Nephron progenitor cell (in vitro differentiated cells): ENCODE measurements around the gene TIMP3.

Source experiments
- DNase-seq: peaks from one replicate; pipeline ENCODE4 v3.0.0; 2021
- H3K27ac Mint-ChIP-seq: 2 replicates; pipeline ENCODE4 v1.8.0; 2021; ENCODE audit warnings: mild to moderate bottlenecking, moderate library complexity, mixed read lengths
- H3K27me3 Mint-ChIP-seq: 2 replicates; pipeline ENCODE4 v1.8.0; 2021; ENCODE audit warnings: mild to moderate bottlenecking, low read depth, mixed read lengths; ENCODE audit not compliant: poor library complexity
- H3K36me3 Mint-ChIP-seq: 2 replicates; pipeline ENCODE4 v1.8.0; 2021; ENCODE audit warnings: low read depth, mixed read lengths
- H3K4me1 Mint-ChIP-seq: 2 replicates; pipeline ENCODE4 v1.8.0; 2021; ENCODE audit warnings: mixed read lengths
- H3K4me3 Mint-ChIP-seq: 2 replicates; pipeline ENCODE4 v1.8.0; 2021; ENCODE audit warnings: mild to moderate bottlenecking, moderate library complexity, mixed read lengths
- H3K9me3 Mint-ChIP-seq: 2 replicates; pipeline ENCODE4 v1.8.0; 2021; ENCODE audit warnings: mild to moderate bottlenecking, moderate library complexity, mixed read lengths
- TF ChIP-seq, protein P1 (sequence below): fragments of 200-600 bp; sonication (generic); IDR thresholded peaks from 2 replicates; pipeline ENCODE4 v1.5.0; 2021; ENCODE audit warnings: antibody characterized with exemption

The TIMP3 gene

DNA sequence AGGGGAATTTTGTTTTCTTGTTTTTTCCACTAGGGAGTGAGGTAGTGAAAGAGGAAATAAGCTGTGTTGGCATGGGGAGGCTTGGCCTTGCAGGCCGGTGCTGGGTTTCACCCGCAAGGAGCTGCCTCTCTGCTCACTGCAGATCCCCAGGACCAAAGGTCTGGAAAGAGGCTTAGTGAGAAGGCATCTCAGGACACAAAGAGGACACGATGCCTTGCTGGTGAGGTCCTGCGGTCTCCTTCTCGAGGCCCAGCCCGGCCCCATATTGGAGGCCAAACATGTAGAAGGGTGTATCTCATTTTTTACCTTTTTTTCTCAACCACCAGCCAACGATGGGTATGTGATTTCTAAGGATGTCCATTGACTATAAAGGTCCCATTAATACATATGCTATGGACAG, 17.6 kb downstream of the TIMP3 start:
- DNase-seq = no peak
- peak overlapping the region; percentile 50 for H3K27ac Mint-ChIP-seq
- H3K4me1 Mint-ChIP-seq = peaks cover 30% of the 10 kb centered on the region
- no peaks in the 10 kb centered on the region for H3K36me3 Mint-ChIP-seq
- no peak overlapping the region for H3K4me3 Mint-ChIP-seq
- H3K27me3 Mint-ChIP-seq = peaks cover 9% of the 10 kb centered on the region
- TF ChIP-seq, protein P1, sequence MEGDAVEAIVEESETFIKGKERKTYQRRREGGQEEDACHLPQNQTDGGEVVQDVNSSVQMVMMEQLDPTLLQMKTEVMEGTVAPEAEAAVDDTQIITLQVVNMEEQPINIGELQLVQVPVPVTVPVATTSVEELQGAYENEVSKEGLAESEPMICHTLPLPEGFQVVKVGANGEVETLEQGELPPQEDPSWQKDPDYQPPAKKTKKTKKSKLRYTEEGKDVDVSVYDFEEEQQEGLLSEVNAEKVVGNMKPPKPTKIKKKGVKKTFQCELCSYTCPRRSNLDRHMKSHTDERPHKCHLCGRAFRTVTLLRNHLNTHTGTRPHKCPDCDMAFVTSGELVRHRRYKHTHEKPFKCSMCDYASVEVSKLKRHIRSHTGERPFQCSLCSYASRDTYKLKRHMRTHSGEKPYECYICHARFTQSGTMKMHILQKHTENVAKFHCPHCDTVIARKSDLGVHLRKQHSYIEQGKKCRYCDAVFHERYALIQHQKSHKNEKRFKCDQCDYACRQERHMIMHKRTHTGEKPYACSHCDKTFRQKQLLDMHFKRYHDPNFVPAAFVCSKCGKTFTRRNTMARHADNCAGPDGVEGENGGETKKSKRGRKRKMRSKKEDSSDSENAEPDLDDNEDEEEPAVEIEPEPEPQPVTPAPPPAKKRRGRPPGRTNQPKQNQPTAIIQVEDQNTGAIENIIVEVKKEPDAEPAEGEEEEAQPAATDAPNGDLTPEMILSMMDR = no peak
- no peaks in the 10 kb centered on the region for H3K9me3 Mint-ChIP-seq

- Mint-ChIP-seq H3K27me3 (peaks cover 9% of the 10 kb centered on the region), H3K4me1 (peaks cover 42% of the 10 kb centered on the region)
Observed at GRCh38 chr22:32820131-32821119, 18.9 kb downstream of the TIMP3 start.

DNA sequence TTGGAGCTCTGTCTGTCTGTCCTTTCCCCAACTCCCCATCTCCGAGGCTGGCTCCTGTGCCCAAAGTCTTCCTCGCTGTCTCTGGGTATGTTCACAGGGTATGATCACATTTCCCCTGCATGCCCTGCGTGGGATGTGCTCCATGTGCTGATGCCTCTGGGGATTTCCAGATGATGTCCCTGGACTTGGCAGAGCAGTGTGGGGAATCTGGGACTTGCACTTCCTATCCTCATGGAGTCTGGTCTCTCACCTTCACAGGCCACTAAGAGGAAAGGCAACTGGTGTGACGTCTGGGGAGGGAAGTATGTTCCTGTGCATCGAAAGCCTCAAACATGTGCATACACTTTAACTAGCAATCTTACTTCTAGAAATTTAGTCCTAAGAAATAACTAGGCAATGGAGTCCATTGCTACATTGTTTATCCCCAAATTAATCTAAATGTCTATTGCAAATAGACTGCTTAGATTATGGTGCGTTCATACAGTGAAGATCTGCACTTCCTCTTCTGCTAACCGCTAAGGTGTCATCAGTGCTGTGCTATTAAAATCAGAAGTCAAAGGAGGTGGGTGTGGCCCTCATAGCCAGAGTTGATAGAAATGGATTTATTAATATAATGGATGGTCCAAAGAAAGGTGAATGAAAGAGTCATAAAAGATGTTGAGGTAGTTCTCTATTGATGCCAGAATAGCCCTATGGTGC, 20.8 kb downstream of the TIMP3 start:
- Mint-ChIP-seq H3K4me3 (no peak overlapping the region), H3K27ac (no peak overlapping the region), H3K36me3 (no peaks in the 10 kb centered on the region), H3K27me3 (peaks cover 9% of the 10 kb centered on the region), H3K4me1 (peaks cover 52% of the 10 kb centered on the region), H3K9me3 (no peaks in the 10 kb centered on the region)
- TF ChIP-seq, protein P1 = no peak
- DNase-seq = no peak

More at GRCh38 chr22:32820131-32821119, 18.9 kb downstream of the TIMP3 start:
- H3K27ac Mint-ChIP-seq = no peak overlapping the region
- H3K36me3 Mint-ChIP-seq = no peaks in the 10 kb centered on the region
- TF ChIP-seq, protein P1 = no peak
- H3K9me3 Mint-ChIP-seq = no peaks in the 10 kb centered on the region
- no peak overlapping the region for H3K4me3 Mint-ChIP-seq
- no peak for DNase-seq

- Mint-ChIP-seq H3K4me1 (peaks cover 56% of the 10 kb centered on the region), H3K4me3 (no peak overlapping the region), H3K27me3 (peaks cover 9% of the 10 kb centered on the region), H3K27ac (no peak overlapping the region), H3K9me3 (no peaks in the 10 kb centered on the region), H3K36me3 (no peaks in the 10 kb centered on the region)
- TF ChIP-seq, protein P1 = peak; percentile 54
- peak; percentile 54 for DNase-seq
Observed at GRCh38 chr22:32823024-32823730, 21.7 kb downstream of the TIMP3 start.

GRCh38 chr22:32824531-32825312, 23.2 kb downstream of the TIMP3 start:
- H3K27me3 Mint-ChIP-seq = peaks cover 6% of the 10 kb centered on the region
- H3K4me3 Mint-ChIP-seq = peak overlapping the region; percentile 44
- no peaks in the 10 kb centered on the region for H3K9me3 Mint-ChIP-seq
- H3K27ac Mint-ChIP-seq = peak overlapping the region; percentile 43
- DNase-seq = no peak
- peaks cover 52% of the 10 kb centered on the region for H3K4me1 Mint-ChIP-seq
- no peaks in the 10 kb centered on the region for H3K36me3 Mint-ChIP-seq
- TF ChIP-seq, protein P1 = no peak
